Measurements from ENCODE around the gene KCNQ4.
A peak's percentile ranks its signal among the peaks of the same experiment; 100 is the strongest.

The KCNQ4 gene

DNA sequence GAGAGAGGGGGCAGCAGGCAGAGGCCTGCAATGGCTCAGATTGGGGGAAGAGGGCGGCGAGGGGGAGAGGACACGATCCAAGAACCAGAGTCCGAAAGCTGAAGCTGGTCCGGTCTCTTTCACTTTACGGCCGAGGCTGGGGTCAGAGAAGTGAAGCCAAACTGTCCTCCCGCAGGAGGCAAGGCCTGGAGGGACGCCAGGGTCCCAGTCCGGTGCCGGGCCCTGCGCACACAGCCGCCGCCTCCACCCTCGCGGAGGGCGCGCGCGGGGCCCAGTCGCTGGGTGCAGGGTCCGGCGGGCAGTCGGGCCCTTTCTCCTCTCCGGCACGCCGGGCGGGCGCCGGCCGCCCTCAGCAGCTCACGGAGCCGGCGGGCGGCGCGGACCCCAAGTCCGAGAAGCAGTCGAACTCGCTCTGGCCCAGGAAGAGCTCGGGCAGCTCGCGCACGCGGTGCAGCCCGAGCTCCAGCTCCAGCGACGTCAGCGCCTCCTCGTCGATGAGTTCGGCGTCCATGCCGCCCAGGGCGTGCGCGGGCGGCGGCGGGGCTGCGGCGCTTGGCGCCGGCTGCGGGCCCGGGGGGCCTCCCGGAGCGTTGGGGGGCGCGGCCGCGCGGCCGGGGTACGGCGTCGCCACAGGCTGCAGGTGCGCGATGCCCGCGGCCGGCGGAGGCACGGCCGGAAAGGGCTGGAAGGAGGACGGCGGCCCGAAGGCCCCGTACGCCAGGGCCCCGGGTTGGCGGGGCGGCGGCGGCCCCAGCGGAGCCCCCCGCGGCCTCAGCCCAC, 77.8 kb downstream of the KCNQ4 start:
- no peak for DNase-seq (ENCODE audit: low read depth)

DNA sequence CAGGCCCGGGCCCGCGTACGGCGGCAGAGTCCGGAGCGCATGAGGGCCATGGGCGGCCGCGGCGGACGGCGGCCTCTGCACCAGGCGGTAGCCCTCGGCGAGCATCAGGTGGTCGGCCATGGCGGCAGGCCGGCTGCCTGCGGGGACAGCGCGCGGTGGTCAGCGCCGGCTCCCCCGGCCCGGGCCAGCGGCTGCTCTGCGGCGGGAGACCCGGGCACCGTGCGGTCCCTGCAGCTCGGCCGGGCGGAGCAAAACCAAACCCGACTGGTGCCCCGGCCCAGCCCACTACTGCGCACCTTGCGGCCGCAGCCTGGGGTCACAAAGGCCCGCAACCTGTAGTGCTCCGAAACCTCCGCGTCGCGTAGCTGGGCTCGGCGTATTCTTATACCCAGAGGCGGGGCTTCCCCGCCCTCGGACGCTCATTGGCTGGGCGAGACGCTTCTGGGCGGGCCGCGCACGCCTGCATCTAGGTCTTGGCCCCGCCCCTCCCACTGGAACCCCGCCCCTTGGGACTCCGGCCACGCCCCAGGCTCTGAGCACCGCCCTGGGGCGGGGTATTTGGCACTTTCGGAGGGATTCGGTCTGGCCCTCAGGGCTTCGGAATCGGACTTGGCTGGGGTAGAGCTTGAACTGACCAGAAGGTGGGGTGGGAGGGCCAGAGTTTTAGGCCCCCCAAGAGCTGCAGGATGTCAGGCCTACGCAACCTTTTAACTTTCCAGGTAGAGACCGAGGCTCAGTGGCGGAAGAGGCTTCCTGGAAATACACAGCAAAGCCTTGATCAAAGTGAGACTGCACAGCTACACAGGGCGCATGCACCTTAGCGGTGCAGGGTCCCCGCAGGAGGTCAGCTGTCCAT, 78.6 kb downstream of the KCNQ4 start, which contains the start of gene CITED4:
TSS of gene CITED4 (minus strand) at position 356 of the 856 bp plus-strand sequence. CDS start at position 120, 236 bp downstream.
- peak; percentile 93 for DNase-seq (ENCODE audit: low read depth)

GRCh38 chr1:40868051-40868723, 84.6 kb downstream of the KCNQ4 start:
- no peak for DNase-seq (ENCODE audit: low read depth)

DNA sequence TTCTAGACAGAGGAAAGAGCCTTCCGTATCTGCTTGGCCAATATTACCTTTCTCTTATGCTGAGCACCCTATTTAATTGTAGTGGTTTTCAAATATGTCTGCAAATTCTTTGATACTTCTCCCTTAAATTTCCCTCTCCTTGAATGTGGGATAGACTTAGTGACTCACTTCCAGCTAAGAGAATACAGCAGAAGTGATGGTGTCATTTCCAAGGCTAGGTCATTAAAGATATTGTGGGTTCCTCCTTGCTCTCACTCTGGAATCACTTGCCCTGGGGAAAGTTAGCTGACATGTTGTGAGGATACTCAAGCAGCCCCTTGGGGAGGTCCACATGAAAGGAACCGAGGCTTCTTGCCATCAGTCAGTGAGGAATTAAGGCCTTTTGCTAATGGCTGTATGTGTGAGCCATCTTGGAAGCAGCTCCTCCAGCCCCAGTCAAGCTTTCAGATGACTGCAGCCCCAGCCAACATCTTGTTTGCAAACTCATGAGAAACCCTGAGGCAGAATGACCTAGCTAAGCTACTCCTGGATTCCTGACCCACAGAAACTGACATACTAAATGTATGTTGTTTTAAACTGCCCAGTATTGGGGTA, 86.6 kb downstream of the KCNQ4 start:
- DNase-seq (ENCODE audit: low read depth): no peak

DNA sequence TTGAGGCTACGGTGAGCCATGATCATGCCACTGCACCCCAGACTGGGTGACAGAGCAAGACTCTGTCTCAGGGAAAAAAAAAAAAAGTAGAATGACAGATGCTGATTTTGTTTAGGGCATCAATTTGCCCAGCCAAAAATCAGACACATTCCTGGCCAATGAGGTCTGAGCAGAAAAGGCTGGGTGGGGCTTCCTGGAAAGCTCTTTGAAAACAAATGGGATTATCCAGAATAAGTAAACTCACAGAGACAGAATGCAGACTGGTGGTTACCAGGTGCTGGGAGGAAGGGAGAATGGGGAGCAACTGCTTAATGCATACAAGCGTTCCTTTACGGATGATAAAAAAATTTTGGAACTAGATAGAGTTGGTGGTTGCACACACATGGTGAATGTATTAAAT, 88.7 kb downstream of the KCNQ4 start:
- no peak for DNase-seq (ENCODE audit: low read depth)

DNA sequence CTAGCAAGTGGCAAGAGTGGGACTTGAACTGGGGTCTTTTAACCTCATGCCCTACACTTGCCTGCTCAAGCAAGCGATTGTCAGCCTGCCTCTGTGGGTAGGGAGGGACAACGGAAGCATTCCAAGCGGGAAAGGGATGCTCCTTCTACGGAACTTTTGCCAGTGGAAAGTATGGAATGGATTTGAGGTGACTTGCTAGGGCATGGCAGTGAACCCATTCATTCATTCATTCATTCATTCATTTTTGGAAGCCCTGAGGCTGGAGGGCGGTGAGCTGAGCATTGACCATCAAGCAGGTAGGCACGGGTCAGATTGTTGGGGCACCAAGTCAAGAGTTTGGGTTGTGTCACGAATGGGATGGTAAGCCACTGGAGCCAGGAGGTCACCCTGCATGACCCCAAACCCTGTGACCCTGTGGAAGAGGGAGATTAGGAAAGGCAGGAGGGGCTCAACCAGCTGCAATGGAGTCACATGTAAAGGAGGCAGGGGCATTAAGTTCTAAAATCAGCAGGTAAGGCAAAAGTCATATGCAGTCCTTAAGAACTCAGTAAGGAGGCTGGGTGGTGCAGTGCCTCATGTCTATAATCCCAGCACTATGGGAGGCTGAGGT, 90.4 kb downstream of the KCNQ4 start:
- no peak for DNase-seq (ENCODE audit: low read depth)

DNA sequence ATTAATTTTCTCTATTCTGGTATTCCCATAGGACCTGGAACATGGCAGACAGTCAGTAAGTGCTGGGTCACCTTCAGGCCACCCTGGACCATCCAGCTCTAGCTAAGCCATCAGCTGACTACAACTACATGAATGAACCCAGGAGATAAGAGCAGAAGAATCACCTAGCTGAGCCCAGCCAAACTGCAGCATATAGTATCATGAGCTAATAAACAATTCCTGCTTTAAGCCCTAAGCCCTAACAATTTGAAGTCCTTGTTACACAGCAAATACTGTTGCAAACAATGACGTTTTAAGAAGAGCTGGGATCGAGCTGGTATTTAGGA, 92.8 kb downstream of the KCNQ4 start:
- no peak for DNase-seq (ENCODE audit: low read depth)

DNA sequence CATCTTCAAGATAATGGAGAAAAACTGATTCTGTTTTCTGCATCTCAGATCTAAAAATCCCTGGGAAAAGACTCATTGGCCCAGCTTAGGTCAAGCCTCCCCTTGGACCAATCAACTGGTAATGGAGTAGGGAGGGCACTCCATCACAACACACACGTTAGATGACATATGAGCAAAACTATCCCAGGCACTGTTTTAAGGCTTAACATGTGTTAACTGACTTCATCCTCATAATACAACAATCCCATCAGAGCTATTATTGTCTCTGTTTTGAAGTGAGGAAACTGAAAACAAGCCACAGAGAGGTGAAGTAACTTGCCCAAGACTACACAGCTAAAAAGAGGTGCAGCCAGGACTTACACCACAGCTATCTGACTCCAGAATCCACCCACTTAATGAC, 93.3 kb downstream of the KCNQ4 start:
- DNase-seq (ENCODE audit: low read depth): no peak

DNA sequence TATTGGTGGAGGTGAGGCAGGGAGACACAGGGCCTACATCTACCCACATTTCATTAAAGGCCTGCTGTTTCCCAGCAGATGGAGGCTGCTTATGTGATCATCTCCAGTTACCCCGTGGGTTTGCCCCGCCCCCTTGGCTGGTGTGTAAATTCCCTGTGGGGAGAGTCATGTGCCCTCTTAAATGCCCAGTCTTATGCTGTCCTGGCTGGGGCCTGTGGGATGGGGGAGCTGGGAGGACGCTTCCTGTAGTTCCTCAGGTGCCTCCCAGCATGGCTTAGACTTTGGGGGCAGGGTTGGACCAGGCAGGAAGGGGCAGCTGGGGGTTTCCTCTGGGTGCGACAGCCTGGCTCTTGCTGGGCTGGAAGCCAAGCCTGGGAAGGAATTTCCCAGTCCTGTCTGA, 94.1 kb downstream of the KCNQ4 start:
- DNase-seq (ENCODE audit: low read depth): no peak

DNA sequence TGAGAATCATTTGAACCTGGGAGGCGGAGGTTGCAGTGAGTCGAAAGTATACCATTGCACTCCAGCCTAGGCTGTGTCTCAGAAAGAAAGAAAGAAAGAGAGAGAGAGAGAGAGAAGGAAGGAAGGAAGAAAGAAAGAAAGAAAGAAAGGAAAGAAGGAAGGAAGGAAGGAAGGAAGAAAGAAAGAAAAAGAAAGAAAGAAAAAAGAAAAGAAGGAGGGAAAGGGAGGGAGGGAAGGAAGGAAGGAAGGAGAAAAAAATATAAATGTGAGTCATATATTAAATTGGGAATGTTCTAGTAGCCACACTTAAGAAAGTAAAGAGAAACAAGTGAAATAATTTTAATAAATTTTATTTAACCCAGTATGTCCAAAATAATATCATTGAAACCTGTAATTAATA, 95.3 kb downstream of the KCNQ4 start:
- no peak for DNase-seq (ENCODE audit: low read depth)

- DNase-seq (ENCODE audit: low read depth): no peak
Measured at GRCh38 chr1:40879482-40880175, 96.0 kb downstream of the KCNQ4 start.

GRCh38 chr1:40880813-40881549, 97.4 kb downstream of the KCNQ4 start:
- DNase-seq (ENCODE audit: low read depth): no peak

DNA sequence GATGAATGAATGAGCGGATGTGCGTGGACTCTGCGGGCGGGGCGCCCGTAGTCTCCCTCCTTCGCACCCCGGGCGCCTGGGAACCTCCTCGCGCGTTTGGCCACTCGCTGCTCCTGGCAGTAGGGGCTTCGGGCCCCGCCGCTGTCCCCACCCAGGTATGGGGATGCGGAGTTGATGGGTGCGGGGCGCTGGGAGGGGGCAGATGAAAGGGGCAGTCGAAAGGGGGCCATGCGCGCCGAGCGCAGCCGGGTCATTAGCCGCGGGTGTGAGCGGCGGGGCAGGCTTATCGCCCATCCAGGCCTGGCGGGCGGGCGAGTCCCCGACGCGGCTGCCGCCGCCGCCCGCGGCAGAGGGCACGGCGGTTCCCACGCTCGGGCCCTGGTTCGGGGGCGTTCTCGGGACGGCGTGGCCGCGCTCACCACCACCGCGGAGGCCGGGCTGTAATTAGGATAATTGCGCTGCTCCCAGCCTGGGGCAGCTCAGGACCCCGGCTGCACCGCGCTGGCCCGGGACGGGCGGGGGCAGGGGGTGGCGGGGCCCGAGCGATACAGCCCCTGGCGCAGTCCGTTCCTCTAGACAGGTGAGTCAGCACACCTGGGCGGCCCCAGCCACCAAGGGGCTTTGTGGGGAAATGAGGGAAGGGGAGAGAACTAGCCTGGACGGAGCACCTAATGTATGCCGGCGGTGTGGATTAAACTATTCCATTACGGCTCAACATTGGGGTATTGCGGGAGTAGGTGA, 100.6 kb downstream of the KCNQ4 start:
- no peak for DNase-seq (ENCODE audit: low read depth)

DNA sequence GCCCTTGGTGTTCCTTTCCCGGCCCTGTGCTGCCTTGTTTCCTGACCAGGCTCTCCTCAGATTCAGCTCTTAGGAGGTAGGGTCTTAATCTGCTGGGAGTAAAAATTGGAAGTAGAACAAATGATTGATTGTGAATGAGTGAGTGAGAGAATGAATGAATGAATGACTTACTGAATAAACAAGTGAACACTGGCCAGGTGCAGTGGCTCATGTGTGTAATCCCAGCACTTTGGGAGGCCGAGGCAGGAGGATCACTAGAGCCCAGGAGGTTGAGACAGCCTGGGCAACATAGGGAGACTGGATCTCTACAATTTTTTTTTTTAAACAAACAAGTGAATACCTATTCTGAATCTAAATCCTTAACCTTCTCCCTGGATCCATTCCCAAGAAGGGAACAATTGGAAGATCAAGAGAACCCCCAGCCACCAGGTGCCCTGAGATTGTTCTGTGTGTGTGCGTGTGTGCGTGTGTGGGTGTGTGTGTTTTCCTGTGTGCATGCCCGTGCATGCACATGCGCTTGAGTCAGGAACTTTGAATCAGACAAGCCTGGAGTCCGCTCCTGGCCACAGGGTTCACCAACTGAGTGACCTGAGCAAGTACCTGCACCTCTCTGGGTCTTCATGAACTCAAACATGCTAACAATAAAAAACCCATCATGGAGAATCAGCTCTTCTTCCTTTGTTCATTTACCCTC, 102.9 kb downstream of the KCNQ4 start:
- DNase-seq (ENCODE audit: low read depth): no peak

DNA sequence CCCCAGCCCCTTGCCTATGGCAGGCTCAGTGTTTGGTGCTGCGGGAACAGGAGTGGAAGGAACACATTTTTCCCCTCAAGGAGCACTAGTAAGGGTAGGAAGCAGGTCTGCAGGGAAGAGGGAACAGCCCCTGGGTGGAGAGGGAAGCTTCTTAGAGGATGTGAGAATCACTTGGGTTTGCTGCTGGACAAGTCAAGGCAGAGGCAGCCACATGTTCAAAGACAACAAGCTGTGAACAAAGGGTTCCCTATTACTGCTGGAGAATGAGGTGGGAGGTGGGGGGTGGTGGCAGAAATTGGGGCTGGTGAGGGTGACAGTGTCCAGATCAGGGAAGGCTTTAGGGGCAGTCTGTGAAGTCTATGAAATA, 103.4 kb downstream of the KCNQ4 start:
- DNase-seq (ENCODE audit: low read depth): no peak

DNA sequence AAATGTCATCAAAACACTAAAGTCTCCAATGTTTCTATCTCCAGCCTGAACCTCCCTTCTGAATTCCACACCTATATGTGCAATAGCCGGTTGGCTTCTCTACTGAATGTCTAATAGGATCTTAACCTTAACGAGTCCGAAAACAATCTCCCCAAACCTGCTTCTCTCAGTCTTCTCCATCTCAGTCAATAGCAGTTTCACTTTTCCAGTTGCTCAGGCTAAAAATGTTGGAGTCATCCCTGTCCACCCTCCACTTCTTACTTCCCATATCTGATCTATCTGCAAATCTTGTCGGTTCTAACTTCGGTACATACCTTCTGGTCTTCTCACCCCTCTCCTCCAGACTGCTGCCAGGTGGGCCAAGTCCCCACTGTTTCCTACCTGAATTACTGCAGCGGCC, 104.1 kb downstream of the KCNQ4 start:
- DNase-seq (ENCODE audit: low read depth): no peak

Data from activated gamma-delta T cell treated with anti-CD3 and anti-CD28 coated beads, Interleukin-2, amount 50 U/mL, for 16 hours (primary cell).